ENCODE data around the gene CCL19. TPM values are rescaled to one million over a fixed set of nuclear protein-coding genes. Genes with fewer than 3 reads are reported as not detected.

Gene CCL19
- polyA plus RNA-seq, 12 donors = 0.17 to 117 (median 3.1) TPM; not detected in 6

- DNase-seq = peak; percentile 58
Measured at GRCh38 chr9:34701023-34701768, 10.1 kb upstream of the CCL19 start.

DNA sequence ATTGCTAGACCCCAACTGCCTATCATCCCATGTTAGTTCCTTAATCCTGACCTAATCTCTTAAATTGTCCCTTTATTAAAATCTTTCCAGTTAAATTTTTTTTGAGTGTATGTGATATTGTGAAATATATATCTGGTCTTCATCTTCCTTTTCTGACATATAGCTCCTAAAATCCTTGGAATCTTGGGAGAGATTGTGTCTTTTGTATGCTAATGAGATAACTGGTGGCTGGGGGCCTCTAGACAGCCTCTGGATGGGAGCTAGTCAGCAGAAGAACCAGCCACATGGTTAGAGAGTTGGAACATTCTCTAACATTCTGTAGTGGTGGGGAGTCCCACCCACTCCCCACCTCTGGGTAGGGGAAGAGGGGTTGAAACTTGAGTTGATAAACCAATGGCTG lies 3.7 kb upstream of the CCL19 start:
- no peak for DNase-seq

GRCh38 chr9:34693560-34693959 lies 2.5 kb upstream of the CCL19 start:
- DNase-seq = no peak

DNA sequence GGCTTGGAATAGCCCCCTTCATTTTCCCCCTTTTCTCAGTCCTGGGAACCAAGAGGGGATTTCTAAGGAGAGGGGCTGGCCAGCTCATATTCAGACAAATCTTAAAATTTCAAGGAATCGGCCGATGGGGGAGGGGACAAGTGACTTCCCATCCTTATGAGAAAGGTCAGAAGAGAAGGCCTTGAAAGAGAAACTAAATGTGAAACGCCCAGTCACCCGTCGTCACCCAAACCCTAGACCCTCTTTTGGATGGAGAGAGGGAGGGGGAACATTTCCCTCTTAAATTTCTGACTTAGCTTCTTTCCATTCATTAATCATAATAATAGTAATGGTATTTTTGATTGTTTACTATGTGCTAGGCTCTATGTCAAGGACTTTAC lies 850 bp upstream of the CCL19 start:
- no peak for DNase-seq

- DNase-seq = no peak
Measured at GRCh38 chr9:34689512-34689911, 1.6 kb downstream of the CCL19 start.

GRCh38 chr9:34689116-34689470 lies 2.0 kb downstream of the CCL19 start:
- DNase-seq = no peak

- DNase-seq = no peak
Measured at GRCh38 chr9:34688329-34689115, 2.6 kb downstream of the CCL19 start.

GRCh38 chr9:34687276-34688030 lies 3.6 kb downstream of the CCL19 start:
- no peak for DNase-seq

GRCh38 chr9:34686732-34687131 lies 4.3 kb downstream of the CCL19 start:
- no peak for DNase-seq

DNA sequence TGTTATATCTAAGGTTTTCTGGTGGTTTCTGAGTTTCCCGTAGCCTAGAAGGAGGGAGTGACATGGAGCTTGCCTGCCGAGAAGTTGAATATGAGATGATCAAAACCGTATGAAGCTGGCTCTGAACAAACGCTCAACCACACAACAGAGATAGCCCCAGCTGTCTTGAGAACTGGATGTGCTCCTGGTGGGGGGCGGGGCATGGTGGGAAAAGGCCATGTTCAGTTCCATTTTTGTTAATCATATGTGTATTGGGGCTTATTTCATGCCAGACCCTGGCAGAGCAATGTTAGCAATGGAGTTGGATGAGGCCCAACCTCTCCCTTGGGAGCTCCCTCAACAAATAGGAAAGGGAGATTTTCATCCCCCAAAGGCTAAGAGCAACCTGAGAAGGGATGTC lies 4.8 kb downstream of the CCL19 start:
- DNase-seq = no peak

DNA sequence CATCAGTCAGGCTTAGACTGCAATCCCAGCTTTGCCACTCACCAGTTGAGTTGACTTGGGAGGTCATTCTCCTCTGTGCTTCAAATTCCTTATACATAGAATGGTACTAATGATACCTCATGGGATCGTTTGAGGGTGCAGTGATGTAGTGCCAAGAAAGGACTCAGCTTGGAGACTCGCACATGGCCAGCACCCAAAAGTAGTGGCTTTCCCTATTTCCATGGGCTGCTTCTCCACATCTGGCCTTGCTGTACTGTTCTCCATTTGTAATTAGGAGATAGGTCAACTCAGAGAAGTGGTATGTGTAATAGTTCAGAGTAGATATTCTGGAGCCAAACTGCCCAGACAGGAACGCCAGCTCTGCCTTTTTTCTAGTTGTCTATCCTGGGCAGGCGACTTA lies 5.5 kb downstream of the CCL19 start:
- no peak for DNase-seq

- no peak for DNase-seq
Measured at GRCh38 chr9:34684816-34685215, 6.3 kb downstream of the CCL19 start.

DNA sequence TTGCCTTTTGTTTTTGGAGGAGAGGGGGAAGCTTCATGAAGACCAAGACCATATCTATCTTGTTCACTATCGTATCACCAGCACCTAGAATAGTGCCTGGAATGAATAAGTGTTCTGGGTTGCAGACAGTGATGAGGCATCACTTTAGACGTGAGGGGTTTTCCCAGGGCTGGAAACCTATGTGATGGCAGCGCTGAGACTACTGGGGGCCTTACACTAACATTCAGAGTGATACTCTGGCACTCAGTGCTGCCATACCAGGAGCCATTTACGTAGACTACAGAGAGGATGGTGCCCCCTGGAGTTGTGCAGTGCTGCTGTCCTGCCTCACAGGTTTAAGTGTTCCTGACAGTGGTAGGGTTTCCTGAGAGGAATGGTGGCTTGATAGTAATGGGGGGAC lies 6.9 kb downstream of the CCL19 start:
- no peak for DNase-seq

DNA sequence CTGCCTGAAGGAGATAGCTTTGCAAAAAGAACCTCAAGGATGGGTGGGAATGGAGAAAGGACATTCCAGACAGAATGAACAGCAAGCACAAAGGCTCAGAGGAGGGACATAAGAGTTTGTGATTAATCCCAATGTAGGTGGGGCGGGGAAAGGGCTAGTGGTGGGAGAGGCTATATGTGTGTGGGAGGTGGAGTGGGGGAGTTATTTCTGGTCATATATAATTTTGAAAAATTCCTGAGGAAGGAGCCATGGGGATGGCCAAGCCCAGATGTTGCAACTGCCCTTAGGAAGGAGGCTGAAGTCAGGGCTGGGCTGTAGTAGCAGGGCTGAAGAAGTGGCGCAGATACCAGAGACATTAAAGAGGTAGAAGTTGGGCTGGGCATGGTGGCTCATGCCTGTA lies 15.2 kb downstream of the CCL19 start:
- no peak for DNase-seq

- DNase-seq = no peak
Measured at GRCh38 chr9:34675048-34675714, 15.9 kb downstream of the CCL19 start.

DNA sequence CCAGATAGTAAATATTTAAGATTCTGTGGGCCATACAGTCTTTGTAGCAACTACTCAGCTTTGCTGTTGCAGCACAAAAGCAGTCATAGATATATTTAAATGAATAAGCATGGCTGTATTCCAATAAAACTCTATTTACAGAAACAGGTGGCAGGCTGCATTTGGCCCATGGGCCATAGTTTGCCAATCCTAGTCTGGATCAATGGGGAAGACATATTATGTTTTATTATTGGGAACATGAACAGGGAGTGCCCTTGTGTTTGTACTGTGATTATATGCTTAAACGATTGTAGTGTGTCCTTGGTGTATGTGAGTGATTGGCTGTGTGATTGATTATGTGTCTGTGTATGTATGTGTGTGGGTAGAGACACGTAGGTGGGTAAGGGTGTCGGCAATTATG lies 16.6 kb downstream of the CCL19 start:
- no peak for DNase-seq

DNA sequence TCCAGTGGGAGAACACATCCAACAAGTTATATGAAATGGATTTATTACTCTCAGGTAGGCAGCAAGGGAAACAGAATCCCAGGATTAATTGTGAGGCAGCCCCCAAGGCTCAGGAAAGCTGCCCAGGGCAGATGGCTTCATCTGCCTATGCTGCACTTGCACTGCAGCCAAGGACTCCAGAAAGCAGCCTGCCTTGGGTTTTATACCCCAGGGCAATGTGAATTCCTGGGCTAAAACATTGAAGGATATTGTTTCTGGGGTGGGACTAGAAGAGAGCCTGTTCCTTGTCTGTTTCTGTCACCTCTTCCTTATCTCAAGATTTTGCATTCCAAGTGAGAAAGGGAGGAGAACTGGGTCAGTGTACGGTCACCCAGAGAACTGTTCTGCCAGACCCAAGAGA lies 19.8 kb downstream of the CCL19 start:
- no peak for DNase-seq

- no peak for DNase-seq
Measured at GRCh38 chr9:34669809-34670562, 21.1 kb downstream of the CCL19 start.

GRCh38 chr9:34665381-34666250 lies 25.5 kb downstream of the CCL19 start:
- DNase-seq = peak; percentile 95

DNA sequence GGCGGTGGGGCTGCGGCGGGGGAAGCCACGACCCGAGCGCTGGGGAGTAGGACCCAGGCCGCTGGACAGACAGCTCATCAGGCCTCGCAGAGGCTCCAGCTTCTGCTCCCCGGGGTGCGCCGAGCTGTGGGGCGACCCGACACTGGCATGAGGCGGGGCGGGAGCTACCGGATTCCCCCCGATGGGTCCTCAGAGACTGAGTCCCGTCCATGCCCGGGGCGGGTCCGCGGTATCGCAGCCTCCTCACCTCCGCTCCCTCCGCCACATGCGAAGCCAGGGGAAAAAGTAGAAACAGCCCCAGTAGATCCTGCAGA lies 26.1 kb downstream of the CCL19 start:
- no peak for DNase-seq

Data from muscle of arm (tissue), 12 donors.